ENCODE measurements around the gene RGP1.
A peak's percentile ranks its signal among the peaks of the same experiment; 100 is the strongest.

RGP1 gene, protein sequence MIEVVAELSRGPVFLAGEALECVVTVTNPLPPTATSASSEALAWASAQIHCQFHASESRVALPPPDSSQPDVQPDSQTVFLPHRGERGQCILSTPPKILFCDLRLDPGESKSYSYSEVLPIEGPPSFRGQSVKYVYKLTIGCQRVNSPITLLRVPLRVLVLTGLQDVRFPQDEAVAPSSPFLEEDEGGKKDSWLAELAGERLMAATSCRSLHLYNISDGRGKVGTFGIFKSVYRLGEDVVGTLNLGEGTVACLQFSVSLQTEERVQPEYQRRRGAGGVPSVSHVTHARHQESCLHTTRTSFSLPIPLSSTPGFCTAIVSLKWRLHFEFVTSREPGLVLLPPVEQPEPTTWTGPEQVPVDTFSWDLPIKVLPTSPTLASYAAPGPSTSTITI

DNA sequence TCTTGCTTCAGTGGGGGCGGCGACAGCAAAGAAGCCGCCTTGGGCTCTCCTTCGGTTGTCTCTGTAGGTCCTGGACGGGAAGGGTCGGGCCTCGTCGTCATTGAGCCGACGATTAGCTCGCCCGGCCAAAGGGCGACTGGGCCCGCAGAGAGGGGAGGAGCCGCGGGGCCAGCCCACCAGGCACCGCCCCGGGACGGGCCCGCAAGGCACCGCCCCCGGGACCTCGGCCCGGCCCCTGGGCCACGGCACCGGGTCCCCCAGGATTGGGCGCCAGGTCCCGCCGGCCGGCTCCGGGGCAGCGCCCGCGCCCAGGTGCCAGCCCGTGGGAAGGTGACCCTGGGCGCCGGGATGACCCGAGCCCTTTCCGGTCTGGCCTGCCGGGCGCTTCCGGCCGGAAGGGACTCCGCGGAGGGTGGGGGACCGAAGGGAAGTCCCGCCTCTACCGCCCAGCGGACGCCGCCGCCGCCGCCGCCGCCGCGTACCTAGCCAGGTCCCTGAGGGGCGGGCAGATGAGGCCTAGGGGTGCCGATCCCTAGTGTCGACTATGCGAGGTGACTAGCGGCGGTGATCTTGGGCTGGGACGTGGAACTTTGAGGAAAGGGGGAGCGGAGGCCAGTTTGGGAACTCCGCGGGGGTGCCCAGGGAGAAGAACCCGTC, at the start of gene RGP1, which contains the start of gene GBA2:
TSS of gene RGP1 (plus strand) at position 430 of the 657 bp plus-strand sequence. CDS start 469 bp downstream, outside the sequence.
TSS of gene GBA2 (minus strand) at position 371 of the 657 bp plus-strand sequence. CDS start 524 bp downstream, outside the sequence.
- Histone ChIP-seq H3K4me3 (replicated peaks; ENCODE audit: low read depth, low read length) (peak within 1 kb of the TSS; percentile 59), H3K36me3 (ENCODE audit: control insufficient read depth, insufficient read depth, low read length) (peaks cover 23% of the 10 kb centered on the region), H3K27me3 (replicated peaks; ENCODE audit: control insufficient read depth, insufficient read depth, low read length) (no peaks in the 10 kb centered on the region)
- TF ChIP-seq, protein P1, sequence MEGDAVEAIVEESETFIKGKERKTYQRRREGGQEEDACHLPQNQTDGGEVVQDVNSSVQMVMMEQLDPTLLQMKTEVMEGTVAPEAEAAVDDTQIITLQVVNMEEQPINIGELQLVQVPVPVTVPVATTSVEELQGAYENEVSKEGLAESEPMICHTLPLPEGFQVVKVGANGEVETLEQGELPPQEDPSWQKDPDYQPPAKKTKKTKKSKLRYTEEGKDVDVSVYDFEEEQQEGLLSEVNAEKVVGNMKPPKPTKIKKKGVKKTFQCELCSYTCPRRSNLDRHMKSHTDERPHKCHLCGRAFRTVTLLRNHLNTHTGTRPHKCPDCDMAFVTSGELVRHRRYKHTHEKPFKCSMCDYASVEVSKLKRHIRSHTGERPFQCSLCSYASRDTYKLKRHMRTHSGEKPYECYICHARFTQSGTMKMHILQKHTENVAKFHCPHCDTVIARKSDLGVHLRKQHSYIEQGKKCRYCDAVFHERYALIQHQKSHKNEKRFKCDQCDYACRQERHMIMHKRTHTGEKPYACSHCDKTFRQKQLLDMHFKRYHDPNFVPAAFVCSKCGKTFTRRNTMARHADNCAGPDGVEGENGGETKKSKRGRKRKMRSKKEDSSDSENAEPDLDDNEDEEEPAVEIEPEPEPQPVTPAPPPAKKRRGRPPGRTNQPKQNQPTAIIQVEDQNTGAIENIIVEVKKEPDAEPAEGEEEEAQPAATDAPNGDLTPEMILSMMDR (IDR thresholded peaks at IDR 0.05; ENCODE audit: insufficient read depth, low read length, poor library complexity, severe bottlenecking), result no peak
- DNase-seq (ENCODE audit: extremely low read depth, insufficient read length), result peak; percentile 82

DNA sequence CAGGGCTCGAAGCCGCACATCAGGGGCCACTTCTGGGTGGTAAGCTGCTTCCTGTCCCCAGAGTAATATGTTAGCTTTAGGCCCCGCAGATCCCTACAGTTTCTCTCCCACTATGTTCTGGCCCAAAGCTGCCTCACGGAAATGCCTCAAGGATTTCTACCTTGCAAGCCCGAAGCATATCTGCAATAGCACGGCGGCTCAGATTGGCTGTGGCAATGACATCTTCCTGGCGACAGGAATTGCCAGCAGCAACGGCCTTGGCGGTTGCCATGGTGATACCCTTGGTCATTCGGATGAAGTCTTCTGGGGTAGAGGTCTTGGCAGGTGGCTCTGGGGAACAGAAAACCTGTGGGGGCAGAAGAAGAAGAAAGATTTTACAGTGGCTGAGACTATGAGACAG, 49.1 kb upstream of the RGP1 start:
- no peak for DNase-seq (ENCODE audit: extremely low read depth, insufficient read length)
- peaks cover 60% of the 10 kb centered on the region for H3K36me3 ChIP-seq (ENCODE audit: control insufficient read depth, insufficient read depth, low read length)
- no peaks in the 10 kb centered on the region for H3K27me3 ChIP-seq (replicated peaks; ENCODE audit: control insufficient read depth, insufficient read depth, low read length)
- no peak overlapping the region for H3K4me3 ChIP-seq (replicated peaks; ENCODE audit: low read depth, low read length)
- TF ChIP-seq, protein P1 (IDR thresholded peaks at IDR 0.05; ENCODE audit: insufficient read depth, low read length, poor library complexity, severe bottlenecking), result no peak

DNA sequence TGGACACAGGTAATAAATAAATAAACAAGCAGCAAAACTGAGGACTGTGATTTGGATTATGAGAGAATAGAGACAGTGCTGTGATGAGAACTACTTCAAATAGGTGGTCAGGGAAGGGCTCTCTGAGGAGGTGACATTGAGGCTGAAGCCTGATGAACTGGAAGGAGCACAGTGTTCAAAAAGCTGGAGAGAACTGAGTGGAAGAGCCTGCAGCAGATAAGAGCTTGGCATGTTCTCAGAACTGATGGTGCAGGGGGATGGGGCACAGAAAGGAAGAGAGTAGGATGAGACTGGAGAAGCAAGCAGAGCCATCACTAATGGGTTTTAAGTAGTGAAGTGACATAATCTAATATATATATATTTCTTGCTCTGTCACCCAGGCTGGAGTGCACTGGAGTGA, 48.1 kb upstream of the RGP1 start:
- Histone ChIP-seq H3K27me3 (replicated peaks; ENCODE audit: control insufficient read depth, insufficient read depth, low read length) (no peaks in the 10 kb centered on the region), H3K36me3 (ENCODE audit: control insufficient read depth, insufficient read depth, low read length) (peaks cover 69% of the 10 kb centered on the region), H3K4me3 (replicated peaks; ENCODE audit: low read depth, low read length) (no peak overlapping the region)
- TF ChIP-seq, protein P1 (IDR thresholded peaks at IDR 0.05; ENCODE audit: insufficient read depth, low read length, poor library complexity, severe bottlenecking), result no peak
- no peak for DNase-seq (ENCODE audit: extremely low read depth, insufficient read length)

DNA sequence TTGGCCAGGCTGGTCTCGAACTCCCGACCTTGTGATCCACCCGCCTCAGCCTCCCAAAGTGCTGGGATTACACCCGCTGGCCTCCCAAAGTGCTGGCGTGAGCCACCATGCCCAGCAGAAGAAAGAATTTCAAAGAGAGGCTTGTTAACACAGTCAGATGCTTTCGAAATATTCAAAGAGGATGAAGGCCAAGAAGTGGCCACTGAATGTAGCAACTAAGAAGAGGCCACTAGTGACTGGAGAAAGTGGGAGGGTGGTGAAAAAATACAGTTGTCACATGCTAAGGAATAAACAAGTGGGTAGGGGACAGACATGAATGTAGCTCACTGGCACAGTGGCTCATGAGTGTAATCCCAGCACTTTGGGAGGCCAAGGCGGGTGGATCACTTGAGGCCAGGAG, 46.4 kb upstream of the RGP1 start:
- Histone ChIP-seq H3K27me3 (replicated peaks; ENCODE audit: control insufficient read depth, insufficient read depth, low read length) (no peaks in the 10 kb centered on the region), H3K4me3 (replicated peaks; ENCODE audit: low read depth, low read length) (no peak overlapping the region), H3K36me3 (ENCODE audit: control insufficient read depth, insufficient read depth, low read length) (peaks cover 77% of the 10 kb centered on the region)
- TF ChIP-seq, protein P1 (IDR thresholded peaks at IDR 0.05; ENCODE audit: insufficient read depth, low read length, poor library complexity, severe bottlenecking), result no peak
- DNase-seq (ENCODE audit: extremely low read depth, insufficient read length), result no peak

DNA sequence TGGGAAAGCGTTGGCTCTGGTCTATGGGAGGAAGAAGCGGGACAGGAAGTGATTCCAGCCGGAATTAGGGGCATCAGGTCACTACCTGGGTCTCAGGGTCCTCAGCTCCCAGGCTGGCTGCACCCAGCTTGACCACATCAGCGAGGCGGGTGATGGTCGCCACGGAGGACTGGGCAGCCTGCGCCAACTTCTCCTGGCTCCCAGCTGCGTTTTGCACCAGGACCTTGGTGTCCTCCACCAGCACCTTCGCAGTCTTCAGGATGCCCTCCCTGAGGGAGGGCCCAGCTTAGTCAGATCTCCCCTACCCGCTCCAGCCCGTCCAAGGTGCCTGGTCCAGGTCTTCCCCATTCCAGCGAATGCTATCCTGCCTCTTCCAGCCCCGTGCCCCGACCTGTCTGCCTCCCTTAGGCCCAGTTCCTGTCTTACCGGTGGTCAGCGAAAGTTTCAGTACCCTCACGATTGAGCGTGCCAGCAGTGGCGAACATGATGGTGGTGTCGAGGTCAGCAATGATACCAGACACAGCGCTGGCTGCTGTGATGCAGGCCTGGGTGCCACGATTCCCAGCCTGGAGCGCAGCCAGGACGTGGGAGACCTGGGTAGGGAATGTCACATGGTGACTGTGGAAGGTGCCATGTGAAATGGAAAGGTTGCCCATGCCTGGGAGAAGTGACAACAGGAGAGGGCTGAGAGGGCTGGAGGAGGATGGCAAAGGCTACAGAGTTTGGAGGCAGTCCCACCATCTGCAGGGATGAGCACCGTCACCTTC, 45.0 kb upstream of the RGP1 start:
- no peak for DNase-seq (ENCODE audit: extremely low read depth, insufficient read length)
- TF ChIP-seq, protein P1 (IDR thresholded peaks at IDR 0.05; ENCODE audit: insufficient read depth, low read length, poor library complexity, severe bottlenecking), result no peak
- Histone ChIP-seq H3K36me3 (ENCODE audit: control insufficient read depth, insufficient read depth, low read length) (peaks cover 70% of the 10 kb centered on the region), H3K4me3 (replicated peaks; ENCODE audit: low read depth, low read length) (no peak overlapping the region), H3K27me3 (replicated peaks; ENCODE audit: control insufficient read depth, insufficient read depth, low read length) (no peaks in the 10 kb centered on the region)
